ENCODE results near the gene NRTN. TPM values are rescaled to one million over a fixed set of nuclear protein-coding genes. Genes with fewer than 3 reads are reported as not detected.

The NRTN gene
- total and polyA plus RNA-seq, 2 of the 13 experiments (the other 11 are each of a cell fraction or from before 2014, with no cell fraction given) = 4.1 to 5.3 TPM

GRCh38 chr19:5838353-5839064 lies 33.6 kb downstream of the NRTN start (continued):
- TF ChIP-seq ZNF687 (CRISPR knock-in tag; IDR thresholded peaks at IDR 0.05) = peak; percentile 83
- peak; percentile 62; the same call in 1 of the 2 replicates for TF ChIP-seq ZNF256 (CRISPR knock-in tag; conservative IDR thresholded peaks at IDR 0.05)
- TF ChIP-seq MAFK (conservative IDR thresholded peaks at IDR 0.05 in 1 of 2, IDR thresholded peaks at IDR 0.05 in 1 of 2; ENCODE audit: low read length in 2 of 2) = no peak
- TF ChIP-seq CENPX (CRISPR knock-in tag; IDR thresholded peaks at IDR 0.05) = no peak
- peak; percentile 74; the same call in 1 of the 2 replicates for TF ChIP-seq ZNF567 (CRISPR knock-in tag; IDR thresholded peaks at IDR 0.05; ENCODE audit: borderline replicate concordance)
- 0 out of 2 replicates have a peak, but pooled peaks have one; percentile 44 for TF ChIP-seq ZNF83 (CRISPR knock-in tag; IDR thresholded peaks at IDR 0.05; ENCODE audit: borderline replicate concordance)
- TF ChIP-seq MYC (CRISPR knock-in tag; IDR thresholded peaks at IDR 0.05; ENCODE audit: borderline replicate concordance) = no peak
- no peak for TF ChIP-seq ERF (CRISPR knock-in tag; IDR thresholded peaks at IDR 0.05)
- TF ChIP-seq AGO2 (optimal IDR thresholded peaks at IDR 0.05; ENCODE audit: low read depth, low read length) = peak; percentile 36
- TF ChIP-seq HIC2 (CRISPR knock-in tag; IDR thresholded peaks at IDR 0.05; ENCODE audit: low read depth) = no peak
- TF ChIP-seq ZNF235 (CRISPR knock-in tag; IDR thresholded peaks at IDR 0.05; ENCODE audit: borderline replicate concordance) = no peak
- TF ChIP-seq MTA1 (CRISPR knock-in tag; IDR thresholded peaks at IDR 0.05; ENCODE audit: borderline replicate concordance) = peak; percentile 79
- TF ChIP-seq ATF5 (CRISPR knock-in tag; IDR thresholded peaks at IDR 0.05; ENCODE audit: low read depth) = no peak
- no peak; the same call in 1 of the 2 replicates for TF ChIP-seq ZNF350 (CRISPR knock-in tag; IDR thresholded peaks at IDR 0.05; ENCODE audit: borderline replicate concordance, low read depth)
- TF ChIP-seq ZNF503 (CRISPR knock-in tag; IDR thresholded peaks at IDR 0.05) = no peak
- TF ChIP-seq ZNF713 (CRISPR knock-in tag; IDR thresholded peaks at IDR 0.05) = 0 out of 2 replicates have a peak, but pooled peaks have one; percentile 56
- peak in 1 of 2 experiments; percentile 41; a peak in 1 of 4 replicates for TF ChIP-seq HMGXB4 (CRISPR knock-in tag; IDR thresholded peaks at IDR 0.05; ENCODE audit: borderline replicate concordance in 1 of 2, low read depth in 1 of 2)
